PC-3 (cell line): ENCODE data around the gene CDC5L. TPM values are rescaled to one million over a fixed set of nuclear protein-coding genes. Genes with fewer than 3 reads are reported as not detected.
"Not testable (repeated sequence)": the region's sequence is repeated elsewhere in the genome, so short reads cannot be mapped to it uniquely, and the experiment has no call there.

Experiments
- ATAC-seq: fragments of 200-7000 bp; cut with Tn5 transposase; 2 replicates; pipeline ENCODE4 v1.9.1; 2020; ENCODE audit warnings: mild to moderate bottlenecking, moderate library complexity
- BruUV-seq: library from RNA; stranded (reverse); fragments of 400-500 nt; replicated peaks from 2 replicates; lab custom pipeline; 2021; lab: Mats Ljungman, UMichigan
- CTCF ChIA-PET: fragments of 300-600 bp; sonication (Branson Sonifier 250); formaldehyde crosslinking; loops from one replicate; lab custom pipeline; 2022; ENCODE audit warnings: antibody characterized with exemption; lab: Charles Lee
- POLR2A ChIA-PET: fragments of 300-600 bp; sonication (Branson Sonifier 250); formaldehyde crosslinking; loops from one replicate; lab custom pipeline; 2022; ENCODE audit warnings: antibody characterized with exemption; ENCODE audit not compliant: unreplicated experiment; lab: Charles Lee
- DNase-seq: peaks from one replicate; pipeline ENCODE4 v3.0.0-alpha.2; 2015
- H2AFZ ChIP-seq: fragments of 300-600 bp; sonication (generic); 2 replicates; pipeline ENCODE4 v1.6.0; 2016; ENCODE audit warnings: antibody characterized with exemption, low read length
- H3F3A ChIP-seq: fragments of 300-600 bp; sonication (generic); one replicate; pipeline ENCODE4 v1.6.0; 2017; ENCODE audit warnings: antibody characterized with exemption, low read length, control low read depth, mild to moderate bottlenecking; ENCODE audit not compliant: unreplicated experiment
- H3K27ac ChIP-seq: fragments of 300-600 bp; sonication (generic); 2 replicates; pipeline ENCODE4 v1.5.1; 2016; ENCODE audit warnings: mild to moderate bottlenecking, low read length
- H3K27me3 ChIP-seq: fragments of 300-600 bp; sonication (generic); 2 replicates; pipeline ENCODE4 v1.6.1; 2016; ENCODE audit warnings: low read length, mixed read lengths
- H3K36me3 ChIP-seq: fragments of 300-600 bp; sonication (generic); 2 replicates; pipeline ENCODE4 v1.6.1; 2016; ENCODE audit warnings: low read depth, mixed run types, low read length, mixed read lengths
- H3K4me1 ChIP-seq: fragments of 300-600 bp; sonication (generic); 2 replicates; pipeline ENCODE4 v1.5.1; 2016; ENCODE audit warnings: low read length; ENCODE audit not compliant: insufficient read depth
- H3K4me2 ChIP-seq: fragments of 300-600 bp; sonication (generic); 2 replicates; pipeline ENCODE4 v1.6.0; 2016; ENCODE audit warnings: low read length
- H3K4me3 ChIP-seq: fragments of 300-600 bp; sonication (generic); 2 replicates; pipeline ENCODE4 v1.5.1; 2016; ENCODE audit warnings: mild to moderate bottlenecking, low read length, mixed read lengths
- H3K79me2 ChIP-seq: fragments of 300-600 bp; sonication (generic); 2 replicates; pipeline ENCODE4 v1.6.1; 2017; ENCODE audit warnings: low read length, mixed read lengths
- H3K9ac ChIP-seq: fragments of 300-600 bp; sonication (generic); 2 replicates; pipeline ENCODE4 v1.6.0; 2016; ENCODE audit warnings: mild to moderate bottlenecking, low read length
- H3K9me2 ChIP-seq: fragments of 300-600 bp; sonication (generic); replicated peaks from 2 replicates; pipeline ENCODE4 v1.6.1; 2016; ENCODE audit warnings: mixed run types, low read length, mixed read lengths
- H3K9me3 ChIP-seq: fragments of 300-600 bp; sonication (generic); 2 replicates; pipeline ENCODE4 v1.6.1; 2016; ENCODE audit warnings: low read length, mixed read lengths
- H4K20me1 ChIP-seq: fragments of 300-600 bp; sonication (generic); 2 replicates; pipeline ENCODE4 v1.6.1; 2016; ENCODE audit warnings: low read length, mixed read lengths
- EZH2 ChIP-seq: fragments of 300-600 bp; sonication (generic); IDR thresholded peaks from one replicate; pipeline ENCODE4 v1.6.1; 2017; ENCODE audit warnings: antibody characterized with exemption, mild to moderate bottlenecking, low read length; ENCODE audit not compliant: unreplicated experiment
- EZH2phosphoT487 ChIP-seq: fragments of 300-600 bp; sonication (generic); IDR thresholded peaks from 2 replicates; pipeline ENCODE4 v1.6.1; 2018; ENCODE audit warnings: mild to moderate bottlenecking, antibody characterized with exemption, low read length, borderline replicate concordance
- intact Hi-C: fragments of 100-400 bp; cut with micrococcal nuclease; formaldehyde crosslinking; loops from 2 replicates; pipeline ENCODE4 v1.9.0; 2023
- total RNA-seq: library from RNA; depleted of rRNA; stranded (reverse); fragments of >200 nt; gene quantifications from 2 replicates; pipeline ENCODE4 v1.2.3, GENCODE V29; 2014
- TF ChIP-seq, protein P1 (sequence below): fragments of 300-600 bp; sonication (generic); conservative IDR thresholded peaks from 2 replicates; pipeline ENCODE4 v1.5.1; 2017; ENCODE audit warnings: antibody characterized with exemption, low read depth, mild to moderate bottlenecking, low read length

CDC5L gene
- total RNA-seq, 1 experiment from 2014 or later = 23.0 TPM

DNA sequence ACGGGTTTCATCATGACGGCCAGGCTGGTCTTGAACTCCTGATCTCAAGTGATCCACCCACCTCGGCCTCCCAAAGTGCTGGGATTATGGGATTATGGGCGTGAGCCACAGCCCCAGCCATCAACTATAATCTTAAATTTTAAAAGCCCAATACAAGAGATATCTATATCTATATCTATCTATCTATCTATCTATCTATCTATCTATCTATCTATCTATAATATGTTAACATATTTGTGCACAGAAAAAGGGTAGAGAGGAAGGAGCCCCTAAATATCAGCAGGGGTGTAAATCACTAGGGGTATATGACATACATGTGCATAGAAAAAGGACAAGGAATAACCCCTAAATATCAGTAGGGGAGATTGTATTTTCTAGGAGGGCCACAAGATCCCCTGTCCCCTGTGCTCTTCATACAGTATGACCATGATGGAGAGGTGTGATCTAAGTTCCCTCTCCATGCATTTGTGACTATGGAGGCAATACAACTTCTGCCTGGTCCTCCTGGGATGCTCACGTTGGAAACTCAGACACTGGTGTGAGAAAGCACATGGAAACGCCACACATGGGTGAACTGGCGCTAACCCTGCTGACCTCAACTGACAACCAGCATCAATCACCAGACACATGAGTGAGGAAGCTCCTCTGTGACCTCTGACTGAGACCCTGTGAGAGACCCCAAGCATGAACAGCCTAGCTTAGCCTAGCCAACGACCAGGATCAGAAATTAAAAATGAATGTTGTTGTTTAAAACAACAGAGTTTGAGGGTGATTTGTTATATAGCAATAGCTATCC, 46.2 kb upstream of the CDC5L start:
- no peak overlapping the region for H3K27ac ChIP-seq
- H3K79me2 ChIP-seq = no peaks in the 10 kb centered on the region
- H3K36me3 ChIP-seq = no peaks in the 10 kb centered on the region
- H3F3A ChIP-seq = no peaks in the 10 kb centered on the region
- H3K4me2 ChIP-seq = no peak overlapping the region
- no peak overlapping the region for H3K4me3 ChIP-seq
- H3K27me3 ChIP-seq = peaks cover 25% of the 10 kb centered on the region; the same call in 1 of the 2 replicates
- no peak overlapping the region for H2AFZ ChIP-seq
- H3K9me2 ChIP-seq = no peaks in the 10 kb centered on the region
- no peak for DNase-seq
- H3K9ac ChIP-seq = no peak overlapping the region
- peaks cover 5% of the 10 kb centered on the region; the same call in 1 of the 2 replicates for H3K4me1 ChIP-seq
- CTCF ChIA-PET = no interaction called here
- no TSS peak for BruUV-seq
- ATAC-seq = no peak
- no peaks in the 10 kb centered on the region for H4K20me1 ChIP-seq
- POLR2A ChIA-PET = no interaction called here
- TF ChIP-seq, protein P1, sequence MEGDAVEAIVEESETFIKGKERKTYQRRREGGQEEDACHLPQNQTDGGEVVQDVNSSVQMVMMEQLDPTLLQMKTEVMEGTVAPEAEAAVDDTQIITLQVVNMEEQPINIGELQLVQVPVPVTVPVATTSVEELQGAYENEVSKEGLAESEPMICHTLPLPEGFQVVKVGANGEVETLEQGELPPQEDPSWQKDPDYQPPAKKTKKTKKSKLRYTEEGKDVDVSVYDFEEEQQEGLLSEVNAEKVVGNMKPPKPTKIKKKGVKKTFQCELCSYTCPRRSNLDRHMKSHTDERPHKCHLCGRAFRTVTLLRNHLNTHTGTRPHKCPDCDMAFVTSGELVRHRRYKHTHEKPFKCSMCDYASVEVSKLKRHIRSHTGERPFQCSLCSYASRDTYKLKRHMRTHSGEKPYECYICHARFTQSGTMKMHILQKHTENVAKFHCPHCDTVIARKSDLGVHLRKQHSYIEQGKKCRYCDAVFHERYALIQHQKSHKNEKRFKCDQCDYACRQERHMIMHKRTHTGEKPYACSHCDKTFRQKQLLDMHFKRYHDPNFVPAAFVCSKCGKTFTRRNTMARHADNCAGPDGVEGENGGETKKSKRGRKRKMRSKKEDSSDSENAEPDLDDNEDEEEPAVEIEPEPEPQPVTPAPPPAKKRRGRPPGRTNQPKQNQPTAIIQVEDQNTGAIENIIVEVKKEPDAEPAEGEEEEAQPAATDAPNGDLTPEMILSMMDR = no peak
- TF ChIP-seq EZH2phosphoT487 (no peak), EZH2 (no peak)
- no peaks in the 10 kb centered on the region for H3K9me3 ChIP-seq
- intact Hi-C loops = no loop called here

DNA sequence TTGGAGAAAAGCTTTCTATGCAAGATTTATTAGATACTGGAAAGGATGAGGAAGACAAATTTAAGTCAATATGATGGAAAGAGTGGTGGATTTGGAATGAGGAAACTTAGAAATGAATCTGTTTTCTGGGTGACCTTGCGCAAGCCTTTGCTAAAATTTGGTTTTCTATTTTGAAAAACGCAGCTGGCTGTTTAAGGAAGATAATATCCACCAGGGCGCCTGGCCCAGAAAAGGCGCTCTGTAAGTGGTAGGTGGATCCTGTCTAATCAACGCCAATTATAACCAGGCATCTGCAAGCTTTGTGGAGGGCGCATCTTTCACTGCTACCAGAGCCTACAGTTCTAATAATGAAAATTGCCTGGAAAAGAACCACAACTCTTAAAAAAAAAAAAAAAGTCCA, 45.5 kb upstream of the CDC5L start:
- H3K4me2 ChIP-seq = no peak overlapping the region
- H3K27ac ChIP-seq = no peak overlapping the region
- BruUV-seq = no TSS peak
- H3K27me3 ChIP-seq = peaks cover 25% of the 10 kb centered on the region; the same call in 1 of the 2 replicates
- peaks cover 5% of the 10 kb centered on the region; the same call in 1 of the 2 replicates for H3K4me1 ChIP-seq
- H3K9ac ChIP-seq = no peak overlapping the region
- H3K79me2 ChIP-seq = no peaks in the 10 kb centered on the region
- POLR2A ChIA-PET = no interaction called here
- H3F3A ChIP-seq = no peaks in the 10 kb centered on the region
- TF ChIP-seq, protein P1 = no peak
- no peak for TF ChIP-seq EZH2phosphoT487
- no peak for TF ChIP-seq EZH2
- no peak overlapping the region for H3K4me3 ChIP-seq
- H3K36me3 ChIP-seq = no peaks in the 10 kb centered on the region
- CTCF ChIA-PET = no interaction called here
- no peaks in the 10 kb centered on the region for H4K20me1 ChIP-seq
- intact Hi-C loops = no loop called here
- no peak for DNase-seq
- no peak for ATAC-seq
- H3K9me2 ChIP-seq = no peaks in the 10 kb centered on the region
- H3K9me3 ChIP-seq = no peaks in the 10 kb centered on the region
- no peak overlapping the region for H2AFZ ChIP-seq

- Histone ChIP-seq H3K27ac (no peak within 1 kb of the TSS), H3K79me2 (no peaks in the 10 kb centered on the region), H3K9me2 (no peaks in the 10 kb centered on the region), H3K4me1 (peaks cover 5% of the 10 kb centered on the region; the same call in 1 of the 2 replicates), H3K4me2 (no peak within 1 kb of the TSS), H3K4me3 (no peak within 1 kb of the TSS), H3K27me3 (peaks cover 25% of the 10 kb centered on the region; the same call in 1 of the 2 replicates), H3K36me3 (no peaks in the 10 kb centered on the region), H4K20me1 (no peaks in the 10 kb centered on the region), H2AFZ (no peak within 1 kb of the TSS), H3K9ac (no peak within 1 kb of the TSS), H3K9me3 (no peaks in the 10 kb centered on the region), H3F3A (no peaks in the 10 kb centered on the region)
- ATAC-seq (no peak), DNase-seq (no peak)
- ChIA-PET POLR2A (no interaction called here), CTCF (no interaction called here)
- BruUV-seq = no TSS peak
- intact Hi-C loops = no loop called here
- TF ChIP-seq EZH2 (no peak), EZH2phosphoT487 (no peak)
- TF ChIP-seq, protein P1 = no peak
These were observed 45.0 kb upstream of the CDC5L start, which contains the start of gene SPATS1 for GRCh38 chr6:44342489-44342888. SPATS1 (plus strand) TSS chr6:44342650; CDS start chr6:44343096, 446 bp downstream.

DNA sequence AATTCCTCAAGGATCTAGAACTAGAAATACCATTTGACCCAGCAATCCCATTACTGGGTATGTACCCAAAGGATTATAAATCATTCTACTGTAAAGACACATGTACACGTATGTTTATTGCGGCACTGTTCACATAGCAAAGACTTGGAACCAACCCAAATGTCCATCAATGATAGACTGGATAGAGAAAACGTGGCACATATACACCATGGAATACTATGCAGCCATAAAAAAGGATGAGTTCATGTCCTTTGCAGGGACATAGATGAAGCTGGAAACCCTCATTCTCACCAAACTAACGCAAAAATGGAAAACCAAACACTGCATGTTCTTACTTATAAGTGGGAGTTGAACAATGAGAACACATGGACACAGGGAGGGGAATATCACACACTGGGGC, 40.7 kb upstream of the CDC5L start:
- H3K9me2 ChIP-seq, H3K9ac ChIP-seq, H3K4me2 ChIP-seq, H3K4me1 ChIP-seq, CTCF ChIA-PET, H3K9me3 ChIP-seq, H4K20me1 ChIP-seq, DNase-seq, H3K27ac ChIP-seq, H3F3A ChIP-seq, BruUV-seq, ATAC-seq, intact Hi-C loops, H2AFZ ChIP-seq, H3K4me3 ChIP-seq, H3K79me2 ChIP-seq, H3K36me3 ChIP-seq, POLR2A ChIA-PET: not testable (repeated sequence)
- peaks cover 25% of the 10 kb centered on the region; the same call in 1 of the 2 replicates for H3K27me3 ChIP-seq
